Measurements from ENCODE around the gene SRGAP3.
A peak's percentile ranks its signal among the peaks of the same experiment; 100 is the strongest.

The SRGAP3 gene

DNA sequence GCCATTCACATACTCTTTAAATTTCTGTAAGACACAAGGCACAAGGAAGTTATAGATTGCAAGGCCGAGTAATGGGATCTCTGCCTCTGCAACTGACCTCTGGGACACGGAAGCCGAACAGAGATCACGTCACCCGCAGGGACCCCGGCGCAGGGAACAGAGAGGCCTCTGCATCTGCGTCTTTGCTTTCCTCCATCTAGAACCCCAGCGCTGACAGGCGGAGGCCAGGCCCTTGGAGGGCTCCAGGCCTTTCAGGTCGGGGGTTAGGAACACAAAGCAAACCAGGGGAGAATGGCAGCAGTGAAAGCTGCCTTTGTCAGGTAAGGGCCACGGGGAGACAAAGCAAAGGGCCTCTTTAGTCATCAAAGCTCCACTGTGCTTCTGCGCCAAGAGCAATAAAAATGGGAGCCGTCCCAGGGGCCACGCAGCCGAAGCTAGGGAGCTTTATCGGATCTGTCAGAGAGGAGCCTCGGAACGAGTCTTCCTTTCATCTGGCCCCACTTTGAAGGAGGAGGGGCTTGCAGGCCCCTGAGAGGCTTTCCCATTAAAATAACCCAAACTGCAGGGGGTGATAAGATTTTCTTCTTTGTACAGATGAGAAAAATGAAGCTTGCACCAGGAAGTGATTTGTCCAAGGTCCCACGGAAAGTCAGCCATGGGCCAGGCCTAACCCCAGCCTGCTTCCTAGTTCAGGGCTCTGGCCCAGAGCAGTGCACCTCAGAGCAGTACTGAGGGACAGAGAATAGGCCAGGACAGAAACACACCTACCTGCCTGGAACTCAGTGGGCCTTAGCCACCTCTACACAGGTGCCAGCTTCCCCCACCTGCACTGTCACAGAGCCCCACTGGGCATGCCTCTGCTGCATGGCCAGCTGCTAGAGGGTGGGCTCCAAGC is 201.7 kb downstream of the SRGAP3 start:
- no peaks in the 10 kb centered on the region for H3K27me3 Mint-ChIP-seq
- ATAC-seq (no peak), DNase-seq (no peak)
- no peaks in the 10 kb centered on the region for H3K9me3 Mint-ChIP-seq
- H3K4me1 Mint-ChIP-seq: no peaks in the 10 kb centered on the region
- no peak overlapping the region for H3K4me3 Mint-ChIP-seq
- no peak overlapping the region for H3K27ac Mint-ChIP-seq
- H3K36me3 Mint-ChIP-seq (ENCODE audit: low read depth): no peaks in the 10 kb centered on the region

DNA sequence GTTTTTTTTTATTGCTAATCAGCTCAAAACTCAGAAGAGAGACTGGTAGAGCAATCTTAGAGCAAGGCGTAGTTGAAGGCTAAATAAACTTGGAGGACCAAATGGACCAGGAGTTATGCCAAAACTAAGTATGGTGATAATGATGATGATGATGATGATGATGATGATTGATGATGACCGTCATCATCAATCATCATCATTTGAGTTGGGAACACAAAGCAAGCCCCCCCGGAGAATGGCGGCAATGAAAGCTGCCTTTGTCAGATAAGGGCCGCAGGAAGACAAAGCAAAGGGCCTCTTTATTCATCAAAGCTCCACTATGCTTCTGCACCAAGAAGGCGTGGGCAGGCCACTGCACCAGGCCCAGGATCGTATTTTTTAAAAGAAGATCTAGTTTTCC is 204.1 kb downstream of the SRGAP3 start:
- Mint-ChIP-seq H3K27me3 (no peaks in the 10 kb centered on the region), H3K36me3 (ENCODE audit: low read depth) (no peaks in the 10 kb centered on the region), H3K4me3 (no peak overlapping the region), H3K9me3 (no peaks in the 10 kb centered on the region), H3K4me1 (no peaks in the 10 kb centered on the region), H3K27ac (no peak overlapping the region)
- no peak for DNase-seq
- no peak for ATAC-seq

DNA sequence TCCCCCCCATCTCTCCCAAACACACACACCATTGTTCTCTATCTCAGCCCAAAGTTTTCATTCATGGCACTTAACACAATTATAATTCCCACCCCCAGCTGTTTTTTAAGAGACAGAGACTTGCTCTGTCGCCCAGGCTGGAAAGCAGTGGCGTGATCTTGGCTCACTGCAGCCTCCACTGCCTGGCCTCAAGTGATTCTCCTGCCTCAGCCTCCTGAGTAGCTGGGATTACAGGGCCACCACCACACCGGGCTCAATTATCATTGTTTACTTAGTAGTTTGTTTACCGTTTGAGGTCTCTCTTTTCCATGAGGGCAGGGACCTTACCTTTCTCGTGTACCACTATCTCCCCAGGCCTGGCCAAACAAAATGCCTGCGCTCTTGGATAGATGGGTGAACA is 206.4 kb downstream of the SRGAP3 start:
- Mint-ChIP-seq H3K27ac (no peak overlapping the region), H3K9me3 (no peaks in the 10 kb centered on the region), H3K36me3 (ENCODE audit: low read depth) (no peaks in the 10 kb centered on the region), H3K4me1 (no peaks in the 10 kb centered on the region), H3K27me3 (no peaks in the 10 kb centered on the region), H3K4me3 (no peak overlapping the region)
- DNase-seq (no peak), ATAC-seq (no peak)

DNA sequence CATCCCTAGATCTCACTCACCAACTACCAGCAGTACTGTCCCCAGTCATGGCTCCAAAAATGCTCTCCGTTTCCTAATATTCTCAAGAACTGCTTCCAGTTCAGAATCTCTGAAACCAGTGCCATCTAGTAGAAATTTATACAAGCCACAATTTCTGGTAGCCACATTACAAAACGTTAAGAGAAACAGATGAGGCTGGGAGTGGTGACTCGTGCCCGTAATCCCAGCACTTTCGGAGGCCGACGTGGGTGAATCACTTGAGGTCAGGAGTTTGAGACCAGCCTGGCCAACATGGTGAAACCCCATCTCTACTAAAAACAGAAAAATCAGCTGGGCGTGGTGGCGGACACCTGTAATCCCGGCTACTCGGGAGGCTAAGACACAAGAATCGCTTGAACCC is 207.8 kb downstream of the SRGAP3 start:
- Mint-ChIP-seq H3K27me3 (no peaks in the 10 kb centered on the region), H3K4me1 (no peaks in the 10 kb centered on the region), H3K4me3 (no peak overlapping the region), H3K9me3 (no peaks in the 10 kb centered on the region), H3K36me3 (ENCODE audit: low read depth) (no peaks in the 10 kb centered on the region), H3K27ac (no peak overlapping the region)
- DNase-seq (no peak), ATAC-seq (no peak)

DNA sequence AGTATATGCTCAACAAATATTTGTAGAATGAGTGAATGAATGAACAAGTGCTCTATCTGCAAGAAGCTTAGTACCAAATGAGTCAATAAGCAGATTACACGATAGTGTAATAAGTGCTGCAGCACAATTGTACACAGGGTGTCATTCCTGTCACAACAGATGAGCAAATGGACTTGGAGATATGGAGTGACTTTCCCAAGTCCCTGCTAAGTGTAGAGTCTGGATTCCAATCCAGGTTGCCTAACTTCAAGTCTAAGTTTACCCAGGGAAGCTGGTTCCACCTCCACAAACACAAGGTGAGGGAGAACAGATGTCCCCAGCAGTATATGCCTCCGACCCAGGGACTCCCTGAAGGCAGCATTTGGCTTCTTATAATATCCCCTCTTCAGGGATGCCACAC is 208.4 kb downstream of the SRGAP3 start:
- H3K9me3 Mint-ChIP-seq: no peaks in the 10 kb centered on the region
- no peaks in the 10 kb centered on the region for H3K36me3 Mint-ChIP-seq (ENCODE audit: low read depth)
- no peak overlapping the region for H3K27ac Mint-ChIP-seq
- H3K4me1 Mint-ChIP-seq: no peaks in the 10 kb centered on the region
- DNase-seq: no peak
- no peaks in the 10 kb centered on the region for H3K27me3 Mint-ChIP-seq
- ATAC-seq: no peak
- H3K4me3 Mint-ChIP-seq: no peak overlapping the region

DNA sequence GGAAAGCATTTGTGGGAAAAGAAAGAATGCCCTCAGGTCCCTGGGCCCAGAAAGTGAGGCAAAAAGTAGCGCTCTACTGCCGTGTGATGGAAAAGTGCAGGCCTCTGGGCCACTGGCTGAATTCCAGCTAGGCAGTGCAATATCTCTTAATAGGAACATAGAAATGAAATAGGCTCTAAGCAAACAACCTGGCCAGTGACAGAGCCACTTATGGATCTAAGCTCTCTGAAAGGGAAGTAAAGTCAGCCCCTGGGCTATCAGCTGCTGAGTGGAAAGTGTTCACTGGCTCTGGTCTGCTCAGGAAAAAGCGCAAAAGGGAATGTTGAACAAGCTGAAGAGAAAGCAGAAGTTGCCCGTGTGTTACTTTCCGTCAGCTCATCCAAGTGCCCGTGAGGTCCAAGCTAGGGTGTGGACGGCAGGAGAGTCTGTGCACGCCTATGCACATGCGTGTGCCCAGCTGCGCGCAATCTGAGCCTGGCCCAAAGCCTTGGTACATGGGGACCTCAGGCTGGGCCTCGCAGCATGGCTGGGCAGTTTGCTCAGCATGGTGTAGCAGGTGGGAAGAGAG is 212.2 kb downstream of the SRGAP3 start:
- no peaks in the 10 kb centered on the region for H3K9me3 Mint-ChIP-seq
- ATAC-seq (no peak), DNase-seq (no peak)
- no peaks in the 10 kb centered on the region for H3K27me3 Mint-ChIP-seq
- H3K27ac Mint-ChIP-seq: no peak overlapping the region
- H3K36me3 Mint-ChIP-seq (ENCODE audit: low read depth): no peaks in the 10 kb centered on the region
- no peak overlapping the region for H3K4me3 Mint-ChIP-seq
- H3K4me1 Mint-ChIP-seq: no peaks in the 10 kb centered on the region

DNA sequence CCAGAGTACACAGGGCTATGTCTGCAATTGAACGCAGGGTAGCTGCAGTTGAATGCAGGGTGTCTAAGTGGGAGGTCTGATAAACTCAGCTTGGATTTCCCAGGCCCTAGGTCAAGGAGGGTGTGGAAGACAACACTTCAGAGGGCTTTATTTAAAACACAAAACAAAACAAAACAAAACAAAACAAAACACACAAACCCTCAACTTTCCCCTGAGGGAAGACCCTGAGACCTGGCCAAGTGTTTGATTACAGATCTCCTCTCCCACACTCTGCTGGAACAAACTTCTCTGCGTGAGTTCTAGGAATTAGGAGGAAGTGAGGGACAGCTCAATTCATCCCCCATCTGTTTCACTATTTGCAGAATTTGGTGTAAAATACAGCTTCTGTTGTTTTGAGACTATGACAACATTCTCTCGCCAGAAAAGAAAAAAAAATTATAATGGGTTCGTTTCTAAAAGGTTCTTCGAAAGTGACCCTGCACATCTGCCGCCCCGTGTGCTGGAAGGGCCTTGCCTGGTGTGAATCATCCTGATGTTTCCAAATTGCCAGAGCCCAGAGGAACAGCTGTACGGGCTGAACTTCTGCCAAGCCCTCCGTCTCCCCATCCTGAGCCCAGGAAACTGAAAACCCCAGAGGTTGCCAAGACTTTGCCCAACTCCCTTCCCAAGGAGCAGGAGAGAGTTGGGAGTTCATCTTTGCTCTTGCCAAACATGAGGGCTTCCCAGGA is 212.9 kb downstream of the SRGAP3 start:
- Mint-ChIP-seq H3K27ac (no peak overlapping the region), H3K27me3 (no peaks in the 10 kb centered on the region), H3K9me3 (no peaks in the 10 kb centered on the region), H3K4me1 (no peaks in the 10 kb centered on the region), H3K36me3 (ENCODE audit: low read depth) (no peaks in the 10 kb centered on the region), H3K4me3 (no peak overlapping the region)
- ATAC-seq: no peak
- no peak for DNase-seq

DNA sequence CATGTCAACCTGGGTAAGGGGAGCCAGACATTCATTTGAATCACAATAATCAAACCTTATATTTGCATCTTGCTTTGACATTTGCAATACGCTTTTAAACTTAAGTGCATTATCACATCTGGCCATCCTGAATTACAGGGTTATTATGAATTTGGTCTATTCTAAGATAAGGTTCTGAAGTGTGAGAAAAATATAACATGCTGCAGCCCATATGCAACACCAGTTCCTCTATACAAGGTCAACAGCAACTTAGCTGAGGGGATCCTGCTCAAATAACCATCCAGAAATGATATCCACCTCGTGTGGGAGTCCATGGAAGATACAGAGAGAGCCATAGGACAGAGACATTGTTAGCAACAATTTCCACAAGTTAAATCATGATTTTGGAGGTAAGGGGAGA is 213.5 kb downstream of the SRGAP3 start:
- Mint-ChIP-seq H3K27ac (no peak overlapping the region), H3K9me3 (no peaks in the 10 kb centered on the region), H3K4me1 (no peaks in the 10 kb centered on the region), H3K4me3 (no peak overlapping the region), H3K27me3 (no peaks in the 10 kb centered on the region), H3K36me3 (ENCODE audit: low read depth) (no peaks in the 10 kb centered on the region)
- no peak for ATAC-seq
- DNase-seq: no peak

DNA sequence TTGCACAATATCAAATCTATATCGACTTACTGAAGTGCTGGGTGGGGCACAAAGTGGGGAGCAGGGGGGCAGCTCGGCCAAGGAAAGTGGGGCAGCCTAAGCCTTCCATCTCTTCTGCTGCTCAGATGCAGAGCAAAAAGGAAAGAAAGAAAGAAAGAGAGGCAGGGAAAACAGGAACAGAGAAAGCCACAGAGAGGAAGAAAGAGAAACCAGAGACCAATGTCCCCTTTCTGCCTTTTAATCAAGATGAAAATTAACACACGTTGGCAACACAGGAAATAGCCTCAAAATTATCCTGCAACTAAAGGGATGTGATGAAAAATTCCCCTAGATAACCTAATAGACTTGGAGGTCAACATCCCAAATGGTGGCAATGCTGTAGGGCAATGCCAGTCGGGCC is 214.0 kb downstream of the SRGAP3 start:
- Mint-ChIP-seq H3K36me3 (ENCODE audit: low read depth) (no peaks in the 10 kb centered on the region), H3K9me3 (no peaks in the 10 kb centered on the region), H3K27me3 (no peaks in the 10 kb centered on the region), H3K27ac (no peak overlapping the region), H3K4me1 (no peaks in the 10 kb centered on the region), H3K4me3 (no peak overlapping the region)
- ATAC-seq (no peak), DNase-seq (no peak)

DNA sequence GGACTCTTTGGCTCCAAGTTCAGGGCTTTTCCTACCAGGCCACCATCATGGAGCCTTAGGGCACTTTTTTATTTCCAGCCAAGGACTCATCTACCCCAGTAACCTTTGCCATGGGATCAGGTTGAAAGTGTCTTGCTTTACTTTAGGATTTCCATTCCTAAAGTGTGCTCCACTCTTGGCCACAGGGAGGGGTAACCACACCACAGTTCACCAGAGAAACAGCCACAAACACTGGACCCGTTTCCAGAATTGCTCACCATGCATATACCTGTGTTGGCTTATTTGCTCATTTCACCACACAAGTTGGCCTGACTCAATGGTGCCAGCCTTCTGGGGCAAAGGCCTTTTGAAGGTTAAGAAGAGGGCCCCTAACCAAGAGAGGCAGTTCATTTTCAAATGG is 215.6 kb downstream of the SRGAP3 start:
- DNase-seq: no peak
- Mint-ChIP-seq H3K4me1 (no peaks in the 10 kb centered on the region), H3K27me3 (no peaks in the 10 kb centered on the region), H3K9me3 (no peaks in the 10 kb centered on the region), H3K4me3 (no peak overlapping the region), H3K27ac (no peak overlapping the region), H3K36me3 (ENCODE audit: low read depth) (no peaks in the 10 kb centered on the region)
- peak; percentile 27 for ATAC-seq

DNA sequence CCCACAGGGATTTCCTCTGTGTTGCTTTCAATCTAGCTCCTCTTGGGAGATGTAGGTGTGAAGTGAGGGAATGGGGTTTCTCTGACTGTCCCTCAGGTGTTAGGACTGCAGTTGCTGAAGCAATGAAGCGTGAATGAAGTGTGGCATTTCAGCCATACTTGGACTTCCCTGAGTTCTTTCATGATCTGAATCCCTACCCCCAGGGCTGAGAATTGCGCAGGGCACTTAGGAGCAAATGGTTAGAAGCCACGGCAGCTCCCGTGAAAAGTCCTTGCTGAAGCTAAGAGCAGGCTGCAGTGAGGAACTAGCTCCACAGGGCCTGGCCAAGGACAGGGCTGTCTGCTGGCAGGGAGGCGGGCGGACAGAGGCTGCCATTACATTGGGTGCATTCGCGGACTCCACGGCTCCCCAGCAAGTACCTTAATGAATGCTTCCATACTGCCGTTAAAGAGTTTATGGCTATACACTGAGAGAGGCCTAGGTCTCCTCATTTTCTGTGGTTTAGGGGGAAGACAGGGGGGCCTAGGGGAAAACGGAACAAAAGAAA is 217.1 kb downstream of the SRGAP3 start:
- no peaks in the 10 kb centered on the region for H3K4me1 Mint-ChIP-seq
- ATAC-seq (no peak), DNase-seq (no peak)
- no peaks in the 10 kb centered on the region for H3K36me3 Mint-ChIP-seq (ENCODE audit: low read depth)
- no peaks in the 10 kb centered on the region for H3K9me3 Mint-ChIP-seq
- H3K4me3 Mint-ChIP-seq: no peak overlapping the region
- no peak overlapping the region for H3K27ac Mint-ChIP-seq
- H3K27me3 Mint-ChIP-seq: no peaks in the 10 kb centered on the region

DNA sequence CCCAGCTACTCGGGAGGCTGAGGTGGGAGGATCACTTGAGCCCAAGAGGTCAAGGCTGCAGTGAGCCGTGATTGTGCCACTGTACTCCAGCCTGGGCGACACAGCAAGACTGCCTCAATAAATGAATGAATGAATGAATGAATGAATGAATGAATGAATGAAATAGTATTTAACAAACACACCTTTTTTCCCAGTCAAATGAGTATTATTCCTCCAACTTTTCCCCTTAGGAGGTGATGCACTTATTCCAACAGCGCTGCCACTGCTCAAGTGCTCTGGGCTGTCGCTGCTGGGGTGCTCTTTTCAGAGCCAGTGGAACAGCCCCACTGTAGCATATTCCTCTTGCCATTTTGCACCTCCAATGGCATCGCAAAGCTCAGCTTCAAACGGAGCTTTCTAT is 219.4 kb downstream of the SRGAP3 start:
- H3K9me3 Mint-ChIP-seq: no peaks in the 10 kb centered on the region
- no peak overlapping the region for H3K27ac Mint-ChIP-seq
- no peak for ATAC-seq

DNA sequence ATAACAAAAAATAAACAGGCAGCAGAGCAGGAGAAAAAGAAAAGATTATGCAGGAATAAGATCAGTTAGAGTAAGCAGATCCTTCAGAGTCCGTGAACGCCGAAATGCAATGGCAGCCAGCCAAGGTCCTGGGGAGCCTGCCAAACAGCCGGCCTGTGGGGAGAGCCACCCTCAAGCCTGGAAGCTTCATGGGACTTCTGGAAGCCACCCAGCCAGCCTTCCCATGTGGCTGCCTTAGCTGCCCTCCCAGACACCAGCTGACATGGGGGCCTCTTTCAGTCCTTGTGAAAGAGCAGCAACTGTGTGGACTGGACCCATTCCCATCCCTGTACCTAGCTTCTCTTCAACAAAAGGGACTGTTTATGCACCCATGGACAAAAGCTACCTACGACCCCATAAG is 221.3 kb downstream of the SRGAP3 start:
- ATAC-seq: no peak

More for the DNA sequence above, 219.4 kb downstream of the SRGAP3 start:
- H3K4me3 Mint-ChIP-seq: no peak overlapping the region
- no peaks in the 10 kb centered on the region for H3K4me1 Mint-ChIP-seq
- DNase-seq: no peak
- H3K36me3 Mint-ChIP-seq (ENCODE audit: low read depth): no peaks in the 10 kb centered on the region
- H3K27me3 Mint-ChIP-seq: no peaks in the 10 kb centered on the region

DNA sequence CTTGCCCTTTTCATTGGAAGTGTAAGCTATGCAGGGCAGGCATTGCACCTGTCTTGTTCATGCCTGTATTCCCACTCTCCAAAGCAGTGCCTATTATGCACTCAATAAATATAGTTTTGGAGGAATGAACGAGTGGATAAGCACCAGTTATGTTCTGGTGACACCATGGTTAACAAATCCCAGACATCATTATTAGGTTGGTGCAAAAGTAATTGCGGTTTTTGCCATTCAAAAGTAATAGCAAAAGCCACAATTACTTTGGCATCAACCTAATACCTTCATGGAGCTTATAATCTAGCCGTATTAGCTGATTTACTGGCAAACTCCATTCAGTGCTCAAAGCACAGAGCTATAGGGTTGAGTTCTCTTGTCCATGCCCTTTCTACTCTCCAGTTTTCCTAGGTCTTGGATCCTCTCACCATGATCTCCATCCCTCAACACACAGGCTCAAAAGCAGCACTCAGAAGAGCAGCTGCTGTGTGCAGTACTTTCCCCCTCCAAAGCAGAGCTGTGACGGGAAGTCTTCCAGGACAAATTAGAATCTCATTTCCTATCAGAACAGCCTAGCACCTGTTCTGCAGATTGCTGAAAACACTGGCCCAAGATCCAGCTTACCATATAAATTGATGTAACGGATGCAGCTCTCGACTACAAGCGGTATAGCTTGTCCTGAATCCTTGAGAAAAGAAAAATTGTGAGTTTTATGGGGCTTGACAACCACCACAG is 223.0 kb downstream of the SRGAP3 start:
- H3K4me1 Mint-ChIP-seq: no peaks in the 10 kb centered on the region
- no peaks in the 10 kb centered on the region for H3K9me3 Mint-ChIP-seq
- H3K27me3 Mint-ChIP-seq: no peaks in the 10 kb centered on the region
- H3K27ac Mint-ChIP-seq: no peak overlapping the region
- no peak overlapping the region for H3K4me3 Mint-ChIP-seq
- H3K36me3 Mint-ChIP-seq (ENCODE audit: low read depth): no peaks in the 10 kb centered on the region
- no peak for ATAC-seq
- DNase-seq: no peak

More for the DNA sequence above, 221.3 kb downstream of the SRGAP3 start:
- no peak overlapping the region for H3K4me3 Mint-ChIP-seq
- no peaks in the 10 kb centered on the region for H3K9me3 Mint-ChIP-seq
- no peaks in the 10 kb centered on the region for H3K4me1 Mint-ChIP-seq
- H3K27me3 Mint-ChIP-seq: no peaks in the 10 kb centered on the region
- no peak overlapping the region for H3K27ac Mint-ChIP-seq
- no peak for DNase-seq
- no peaks in the 10 kb centered on the region for H3K36me3 Mint-ChIP-seq (ENCODE audit: low read depth)

Data from activated naive CD8-positive, alpha-beta T cell treated with anti-CD3 and anti-CD28 coated beads, Interleukin-2, amount 50 U/mL, for 24 hours (primary cell).